Kasumi-1 (cell line): ENCODE results near the gene DUOXA1.

ENCODE experiments used
- DNase-seq, 2 experiments: peaks; one replicate each; lab custom pipeline; 2025; lab: John Stamatoyannopoulos, UW

Gene DUOXA1

DNA sequence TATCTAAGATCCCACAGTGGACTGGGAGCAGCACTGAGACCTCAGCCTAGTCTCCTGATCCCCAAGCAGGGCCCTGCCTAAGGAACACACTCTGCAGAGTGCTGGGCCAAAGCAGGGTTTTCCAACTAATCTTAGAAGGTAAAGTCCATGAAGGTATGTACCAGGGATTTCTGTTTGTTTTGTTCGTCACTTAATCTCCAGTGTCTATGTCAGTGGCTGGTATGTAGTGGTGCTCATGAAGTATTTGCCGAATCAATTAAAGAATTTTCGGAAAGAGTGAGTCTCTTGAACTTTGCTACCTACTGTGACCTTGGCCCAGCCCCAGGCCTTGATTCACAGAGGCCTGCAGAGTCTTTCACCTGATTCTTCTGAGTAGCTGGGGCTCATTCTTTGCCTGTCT is 1.8 kb upstream of the DUOXA1 start:
- DNase-seq, result no peak

DNA sequence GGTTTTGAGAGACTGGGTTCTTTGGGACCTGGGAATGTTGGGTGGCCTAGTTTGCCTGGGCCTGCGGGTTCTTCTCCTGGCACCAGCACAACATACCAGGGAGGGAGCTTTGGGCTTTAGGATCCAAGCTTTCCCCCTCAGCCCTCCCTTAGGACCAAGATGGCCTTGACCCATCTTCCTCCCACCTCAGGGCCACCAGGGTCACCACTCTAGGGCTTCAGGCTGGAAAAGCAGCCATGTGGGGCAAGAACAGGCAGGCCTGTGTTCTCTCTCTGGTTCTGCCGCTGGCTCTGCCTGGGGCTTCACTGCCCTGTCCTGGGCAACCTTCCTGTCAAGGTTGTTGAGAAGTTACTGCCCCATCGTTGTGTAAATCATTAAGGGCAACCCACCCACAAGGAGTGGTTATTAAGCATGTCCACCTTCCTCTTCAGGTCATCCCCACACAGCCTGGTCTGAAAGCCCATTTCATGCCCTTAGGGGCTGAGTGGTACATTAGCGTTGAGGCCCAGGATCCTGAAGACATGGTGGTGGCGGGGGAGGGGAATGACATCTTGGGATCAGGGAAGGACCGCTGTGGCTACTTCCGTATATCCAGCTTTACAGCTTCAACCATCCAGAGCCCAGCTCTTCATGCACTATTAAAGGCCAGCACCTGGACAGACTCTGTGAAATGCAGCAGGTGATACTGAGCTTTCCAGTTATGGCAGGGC is 767 bp upstream of the DUOXA1 start:
- DNase-seq, result no peak

DNA sequence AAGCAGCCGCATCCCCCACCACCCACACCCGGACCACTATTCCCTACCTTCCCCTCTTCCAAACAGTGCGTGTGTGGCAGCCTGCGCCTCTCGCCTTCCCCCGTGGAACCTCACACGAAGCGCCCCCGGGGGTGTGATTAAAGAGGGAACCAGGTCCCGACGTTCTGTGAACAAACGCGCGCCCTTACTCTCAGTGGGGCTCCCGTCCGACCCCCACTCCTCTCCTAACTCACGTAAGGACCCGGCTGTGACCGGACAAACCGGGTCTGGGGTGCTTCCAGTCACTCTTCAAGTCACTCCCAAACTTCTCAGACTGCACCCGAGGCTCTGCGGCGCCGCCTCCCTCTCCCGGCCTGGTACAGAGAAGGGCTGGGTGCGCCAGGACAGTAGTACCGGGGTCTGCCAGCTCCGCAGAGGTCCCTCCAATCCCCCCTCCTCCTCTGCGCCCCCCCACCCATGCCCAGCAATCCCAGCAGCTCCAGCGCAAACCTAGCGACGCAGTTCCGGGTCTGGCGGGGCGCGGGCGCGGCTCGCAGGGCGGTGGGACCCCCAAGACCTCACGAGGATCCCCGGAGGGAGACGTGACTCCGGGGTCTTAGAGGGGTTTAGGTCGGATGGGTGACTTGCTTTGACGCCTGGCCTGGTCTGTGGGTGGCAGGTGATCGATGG is 574 bp downstream of the DUOXA1 start:
- no peak for DNase-seq

DNA sequence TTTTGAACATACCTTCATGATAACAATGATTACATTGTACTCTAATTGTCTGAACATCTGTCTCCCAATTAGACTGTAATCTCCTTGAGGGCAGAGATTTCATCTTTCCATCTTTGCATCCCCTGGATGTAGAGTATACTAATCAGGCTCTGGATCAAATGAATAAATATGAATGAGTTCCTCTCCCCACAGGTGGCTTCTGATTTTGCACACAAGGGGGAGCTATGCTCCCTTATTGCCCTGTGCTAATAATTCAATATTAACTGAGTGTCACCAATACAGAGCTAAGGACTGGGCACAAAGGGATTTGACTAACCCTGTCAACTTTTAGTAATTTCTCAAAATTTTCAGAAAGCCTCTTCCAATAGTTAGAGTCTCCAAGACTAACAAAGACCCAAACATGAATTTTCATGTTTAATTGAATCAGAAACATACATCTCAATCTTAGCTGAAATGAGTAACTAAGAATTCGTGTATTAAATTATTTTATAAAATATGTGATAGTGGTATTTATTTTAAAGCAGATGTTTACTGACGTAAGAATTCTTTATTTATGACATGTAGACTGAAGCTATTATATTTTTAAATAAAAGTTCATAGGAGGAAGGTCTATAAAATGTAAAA is 3.0 kb downstream of the DUOXA1 start:
- peak; percentile 7 to 22 for DNase-seq

DNA sequence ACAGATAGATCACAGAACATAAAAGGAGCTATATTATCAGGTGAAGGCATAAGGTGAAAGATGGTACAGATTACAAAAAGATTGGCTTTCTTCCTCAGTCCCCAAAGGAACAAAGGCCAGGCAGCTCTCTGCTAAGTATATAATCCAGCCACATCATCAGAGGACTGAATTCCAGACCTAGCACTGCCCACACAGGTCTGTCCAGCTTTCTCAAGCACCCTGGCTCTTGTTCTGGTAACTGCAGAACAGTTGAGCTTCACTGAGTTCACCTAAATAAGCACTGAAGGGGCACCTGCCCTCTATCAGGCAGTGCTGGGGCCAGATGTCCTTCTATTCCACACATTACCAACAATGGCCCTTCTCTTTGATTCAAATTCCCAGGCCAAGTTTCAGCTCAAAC is 6.3 kb downstream of the DUOXA1 start:
- no peak for DNase-seq

DNA sequence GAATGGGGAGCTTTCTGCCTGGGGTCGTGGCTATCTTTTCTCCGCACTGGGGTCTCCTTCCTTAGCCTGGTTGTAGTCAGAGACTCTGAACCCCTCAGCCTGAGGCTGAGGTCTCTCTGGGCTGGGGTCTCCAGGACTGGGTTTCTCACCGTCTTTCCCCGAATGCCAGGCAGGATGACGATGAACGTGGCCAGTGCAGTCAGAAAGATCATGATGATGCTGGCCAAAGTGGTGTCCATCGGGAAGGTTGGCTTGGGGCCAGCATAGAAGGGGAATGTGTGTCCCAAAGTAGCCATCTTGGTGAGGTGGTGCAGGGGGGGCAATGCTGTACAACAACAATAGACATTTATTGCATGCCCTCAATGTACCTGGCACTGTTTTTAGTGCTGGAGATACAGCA is 7.0 kb downstream of the DUOXA1 start:
- no peak for DNase-seq

DNA sequence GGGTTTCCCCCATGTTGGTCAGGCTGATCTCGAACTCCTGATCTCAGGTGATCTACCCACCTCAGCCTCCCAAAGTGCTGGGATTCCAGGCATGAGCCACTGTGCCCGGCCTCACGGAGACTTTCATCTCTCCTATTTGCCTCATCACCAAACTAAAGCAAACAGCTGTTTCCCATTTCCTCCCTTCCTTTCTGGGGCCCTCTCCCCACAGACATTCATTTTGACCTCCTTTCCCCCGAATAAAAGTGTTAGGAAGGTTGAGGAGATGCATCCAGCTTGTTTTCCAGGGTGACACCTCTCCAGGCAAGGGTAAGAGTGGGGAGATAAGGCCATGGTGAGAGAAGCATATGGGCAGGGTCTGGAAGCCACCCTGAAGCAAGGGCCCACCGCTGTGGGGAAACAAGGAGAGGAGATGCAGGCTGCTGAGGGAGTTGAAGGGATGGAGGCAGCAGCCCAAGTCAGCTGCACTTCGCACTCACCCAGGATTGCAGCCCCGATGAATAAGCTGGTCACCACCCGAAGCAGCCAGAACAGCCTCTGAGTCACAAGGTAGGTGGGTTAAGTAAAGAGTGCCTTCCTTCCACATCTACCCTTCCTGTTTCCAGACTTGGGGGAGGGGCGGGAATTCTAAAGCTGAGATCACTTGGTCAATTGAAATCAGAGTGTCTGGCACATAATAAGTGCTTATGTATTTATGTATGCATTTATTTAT is 7.8 kb downstream of the DUOXA1 start:
- no peak for DNase-seq

DNA sequence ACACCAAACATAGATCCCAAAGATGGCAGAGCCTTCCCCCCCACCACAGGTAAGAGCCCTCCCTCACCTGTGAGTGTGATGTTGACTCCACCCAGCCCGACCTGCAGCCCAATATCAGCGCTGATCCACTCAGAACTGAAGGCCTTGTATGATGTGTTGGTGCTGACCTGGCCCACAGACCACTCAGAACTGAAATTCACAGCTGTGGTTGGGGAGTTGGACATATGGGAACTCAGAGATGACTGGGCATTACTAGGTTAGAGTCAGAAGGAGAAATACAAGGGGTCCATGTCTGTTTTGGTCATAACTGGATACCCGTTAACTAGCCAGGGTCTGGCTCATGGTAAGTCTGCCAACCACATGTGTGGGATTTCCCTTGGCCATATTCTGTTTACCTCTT is 8.7 kb downstream of the DUOXA1 start:
- no peak for DNase-seq

DNA sequence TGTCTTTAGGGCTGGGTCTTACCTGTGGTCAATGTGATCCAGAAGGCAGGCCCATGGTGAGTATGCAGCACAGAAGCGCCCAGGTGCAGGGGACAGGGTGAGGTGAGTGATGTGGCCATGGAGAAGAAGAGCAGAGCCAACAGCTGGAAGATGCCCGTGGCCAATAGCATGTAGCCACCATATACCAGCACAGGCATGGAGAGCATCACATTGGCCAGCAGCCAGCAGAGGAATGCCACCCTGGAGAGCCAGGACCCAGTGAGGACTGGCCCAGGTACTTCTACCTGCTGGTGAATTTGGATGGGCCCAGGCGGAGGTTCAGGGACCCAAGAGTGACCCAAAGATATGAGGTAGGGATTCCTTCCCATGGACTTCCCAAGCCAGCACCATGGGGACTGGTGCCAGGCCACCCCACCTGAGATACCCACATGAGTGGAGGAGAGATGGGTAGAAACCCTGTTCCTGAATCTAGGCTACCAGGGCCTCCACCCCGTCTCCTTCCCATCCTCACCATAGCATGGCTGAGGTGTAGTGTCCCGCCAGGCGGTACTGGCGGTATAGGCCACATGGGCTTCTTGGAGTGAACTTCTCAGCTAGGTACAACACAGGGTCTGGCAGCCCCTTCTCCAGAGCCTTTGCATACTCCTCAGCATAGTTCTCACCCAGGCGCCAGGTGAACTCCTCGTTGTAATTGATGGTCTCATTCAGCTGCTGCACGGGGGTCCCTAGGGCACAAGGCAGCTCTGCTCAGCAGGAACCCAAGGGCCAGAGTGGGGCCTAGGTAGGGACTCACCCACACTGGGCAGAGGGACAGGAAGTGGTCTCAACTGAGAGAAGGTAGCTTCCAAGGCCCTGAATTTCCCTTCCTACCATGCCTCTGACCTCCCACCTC is 9.4 kb downstream of the DUOXA1 start:
- no peak for DNase-seq

DNA sequence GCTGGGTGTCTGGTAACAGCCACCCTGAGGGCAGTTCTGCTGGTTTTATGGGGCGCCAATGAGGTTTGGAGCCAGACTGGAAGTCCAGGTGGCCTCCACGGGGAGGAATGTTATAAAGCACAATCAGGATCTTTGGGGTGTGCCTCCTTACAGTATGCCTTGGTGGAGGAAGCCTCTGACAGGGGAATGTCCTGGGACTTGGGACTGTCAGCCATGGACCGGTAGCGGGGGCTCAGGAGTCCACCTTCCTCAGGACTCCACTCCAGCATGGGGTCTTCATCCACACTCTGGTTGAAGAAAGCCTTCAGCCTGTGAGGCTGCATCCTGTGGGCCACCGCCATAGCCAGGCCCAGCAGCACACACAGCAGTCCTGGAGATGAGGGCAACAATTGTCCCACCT is 10.7 kb downstream of the DUOXA1 start:
- no peak for DNase-seq

DNA sequence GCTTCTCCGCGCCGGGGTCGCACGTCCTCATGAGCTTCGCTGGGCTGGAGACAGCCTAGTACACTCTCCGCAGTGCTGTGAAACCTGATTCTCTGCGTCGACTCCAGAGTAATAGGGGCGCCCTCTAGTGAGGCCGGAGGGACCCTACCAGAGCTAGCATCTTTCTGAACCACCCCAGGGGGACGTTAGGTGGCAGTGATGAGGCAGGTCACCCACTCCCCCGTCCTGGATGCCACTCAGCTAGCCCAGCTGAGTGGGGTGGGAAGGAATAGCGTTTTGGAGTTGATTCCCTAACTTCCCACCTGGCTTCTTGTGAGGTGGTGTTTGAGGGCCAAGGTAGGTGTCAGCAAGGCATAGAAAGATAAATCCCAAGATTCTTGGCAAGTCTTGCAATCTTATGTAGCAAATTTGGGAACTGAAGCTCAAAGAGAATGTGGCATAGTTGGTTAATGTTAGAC is 11.5 kb downstream of the DUOXA1 start:
- DNase-seq, result peak; percentile 81

DNA sequence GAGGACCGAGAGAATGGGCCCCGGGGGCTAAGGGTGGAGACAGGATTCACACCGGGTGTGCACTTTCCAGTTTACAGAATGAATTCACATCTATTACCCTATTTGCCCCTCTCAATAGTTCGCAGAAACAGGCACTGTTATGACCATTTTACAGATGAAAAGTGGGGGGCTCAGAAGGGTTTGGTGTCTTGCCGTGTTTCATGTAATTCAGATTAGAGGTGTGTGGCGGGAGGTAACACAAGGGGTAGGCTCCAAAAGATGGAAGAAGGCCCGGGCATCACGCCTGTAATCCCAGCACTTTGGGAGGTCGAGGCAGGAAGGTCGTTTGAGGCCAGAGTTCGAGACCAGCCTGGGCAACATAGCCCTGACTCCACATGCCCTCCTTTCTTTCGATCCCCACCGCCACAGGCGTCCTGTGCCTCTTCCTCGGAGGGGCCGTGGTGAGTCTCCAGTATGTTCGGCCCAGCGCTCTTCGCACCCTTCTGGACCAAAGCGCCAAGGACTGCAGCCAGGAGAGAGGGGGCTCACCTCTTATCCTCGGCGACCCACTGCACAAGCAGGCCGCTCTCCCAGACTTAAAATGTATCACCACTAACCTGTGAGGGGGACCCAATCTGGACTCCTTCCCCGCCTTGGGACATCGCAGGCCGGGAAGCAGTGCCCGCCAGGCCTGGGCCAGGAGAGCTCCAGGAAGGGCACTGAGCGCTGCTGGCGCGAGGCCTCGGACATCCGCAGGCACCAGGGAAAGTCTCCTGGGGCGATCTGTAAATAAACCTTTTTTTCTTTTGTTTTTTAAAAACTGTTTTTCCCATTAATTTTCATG is 12.2 kb downstream of the DUOXA1 start:
- DNase-seq, result no peak

DNA sequence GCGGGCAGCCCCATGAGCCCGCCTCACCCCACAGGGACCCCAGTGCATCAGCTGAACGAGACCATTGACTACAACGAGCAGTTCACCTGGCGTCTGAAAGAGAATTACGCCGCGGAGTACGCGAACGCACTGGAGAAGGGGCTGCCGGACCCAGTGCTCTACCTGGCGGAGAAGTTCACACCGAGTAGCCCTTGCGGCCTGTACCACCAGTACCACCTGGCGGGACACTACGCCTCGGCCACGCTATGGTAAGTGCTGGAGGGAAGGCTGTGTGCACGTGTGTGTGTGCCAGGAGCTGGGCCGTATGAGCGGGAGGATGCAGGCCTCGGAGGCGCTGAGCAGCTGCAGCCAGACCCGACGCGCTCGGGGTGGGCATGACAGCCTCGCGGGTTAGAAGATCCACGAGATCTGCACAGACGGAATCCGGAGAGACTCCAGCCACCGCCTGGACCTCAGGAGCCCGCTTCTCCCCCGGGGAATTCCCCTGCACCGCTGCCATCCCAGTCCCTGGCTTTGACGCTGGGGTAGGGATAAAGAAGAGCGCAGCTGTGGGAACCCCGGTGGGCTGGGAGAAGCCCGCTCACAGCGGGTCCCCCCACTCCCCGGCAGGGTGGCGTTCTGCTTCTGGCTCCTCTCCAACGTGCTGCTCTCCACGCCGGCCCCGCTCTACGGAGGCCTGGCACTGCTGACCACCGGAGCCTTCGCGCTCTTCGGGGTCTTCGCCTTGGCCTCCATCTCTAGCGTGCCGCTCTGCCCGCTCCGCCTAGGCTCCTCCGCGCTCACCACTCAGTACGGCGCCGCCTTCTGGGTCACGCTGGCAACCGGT is 13.0 kb downstream of the DUOXA1 start:
- no peak for DNase-seq

DNA sequence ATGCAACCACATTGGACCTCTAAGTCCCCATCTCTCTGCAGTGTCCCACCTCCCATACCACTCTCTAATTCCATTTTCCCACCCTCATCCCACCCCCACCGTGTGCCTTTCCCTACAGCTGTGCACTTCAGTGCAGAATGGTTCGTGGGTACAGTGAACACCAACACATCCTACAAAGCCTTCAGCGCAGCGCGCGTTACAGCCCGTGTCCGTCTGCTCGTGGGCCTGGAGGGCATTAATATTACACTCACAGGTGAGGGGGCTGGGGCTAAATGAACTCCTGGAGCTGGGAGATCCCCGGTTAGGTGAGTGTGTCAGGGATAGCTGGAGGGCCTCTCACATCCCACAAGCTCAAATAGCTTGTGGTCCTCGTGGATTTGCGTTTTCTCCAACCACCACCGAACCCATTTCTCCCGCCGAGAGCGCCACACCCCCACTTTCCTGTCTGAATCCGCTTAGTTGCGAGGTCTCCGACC is 13.6 kb downstream of the DUOXA1 start:
- no peak for DNase-seq

DNA sequence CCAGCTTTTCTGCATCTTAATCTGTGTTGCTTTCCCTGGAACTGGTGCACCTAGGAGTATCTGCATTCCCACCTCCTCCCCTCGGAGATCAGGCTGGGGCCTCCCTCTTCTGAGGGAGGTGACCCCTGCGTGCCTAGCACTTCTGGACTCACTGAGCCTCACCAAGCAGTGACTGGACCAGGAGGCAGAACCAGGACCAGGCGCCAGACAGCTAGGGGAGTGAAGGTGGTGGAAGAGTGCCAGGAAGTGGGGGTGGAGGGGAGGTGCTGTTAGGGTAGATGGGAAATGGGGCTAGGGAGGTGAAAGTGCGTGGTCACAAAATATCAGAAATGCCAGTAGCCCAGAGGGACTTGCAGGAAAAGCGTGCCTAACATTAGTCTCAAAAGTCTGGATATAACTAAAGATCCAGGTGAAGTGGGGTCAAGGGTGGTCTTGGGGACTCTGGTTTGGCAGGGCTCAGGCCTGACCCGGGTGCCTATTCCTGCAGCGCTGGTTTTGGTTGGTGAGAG is 14.3 kb downstream of the DUOXA1 start:
- DNase-seq, result no peak

DNA sequence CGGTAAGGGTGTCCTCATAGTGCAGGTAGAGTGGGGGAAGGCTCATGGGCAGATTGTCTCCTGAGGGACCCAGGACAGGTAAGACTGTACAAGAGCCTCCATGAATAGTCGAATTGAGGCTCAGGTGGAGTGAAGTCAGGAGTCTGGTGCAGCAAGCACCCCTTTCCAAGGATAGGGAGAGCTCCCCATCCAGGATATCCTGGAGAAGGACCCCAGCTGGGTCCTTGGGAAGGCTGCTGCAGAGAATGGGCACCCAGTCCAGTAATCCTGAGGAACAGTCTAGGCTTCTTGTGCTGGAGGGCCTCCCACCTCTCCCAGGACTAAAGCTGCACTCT is 15.0 kb downstream of the DUOXA1 start:
- no peak for DNase-seq

DNA sequence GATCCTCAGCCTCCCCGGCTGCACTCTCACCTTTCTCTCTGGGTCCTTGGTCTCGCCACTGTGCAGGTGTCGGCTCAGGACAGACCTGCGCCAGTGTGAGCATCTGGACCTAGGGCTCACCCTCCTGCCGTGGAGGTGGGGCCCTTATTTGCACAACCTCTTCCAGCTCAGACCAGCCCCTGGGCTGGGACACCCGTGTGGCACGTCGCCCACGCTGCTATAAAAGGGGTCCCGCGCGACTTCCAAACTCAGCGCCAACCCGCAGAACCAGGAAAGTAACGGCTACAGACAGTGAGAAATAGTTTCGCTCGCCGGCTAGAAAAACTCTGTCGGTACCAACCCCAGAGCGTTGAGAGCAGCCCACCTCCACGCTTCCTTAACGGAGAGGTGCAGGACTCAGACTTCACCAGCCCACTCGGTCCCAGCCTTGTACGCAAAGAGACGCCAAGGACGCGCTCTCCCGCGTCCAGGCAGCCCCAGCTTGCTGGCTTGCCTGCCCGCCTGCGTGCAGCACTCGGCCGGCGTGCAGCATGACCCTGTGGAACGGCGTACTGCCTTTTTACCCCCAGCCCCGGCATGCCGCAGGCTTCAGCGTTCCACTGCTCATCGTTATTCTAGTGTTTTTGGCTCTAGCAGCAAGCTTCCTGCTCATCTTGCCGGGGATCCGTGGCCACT is 15.5 kb downstream of the DUOXA1 start, which contains the start of the genes DUOX2 and DUOXA2:
Gene DUOX2, minus strand, starts transcription at position 97 of the 675 bp plus-strand sequence. CDS start 761 bp downstream, outside the sequence.
Gene DUOXA2, plus strand, starts transcription at position 251 of the 675 bp plus-strand sequence. Its CDS starts 280 bp downstream, at position 531.
- DNase-seq, result no peak

DNA sequence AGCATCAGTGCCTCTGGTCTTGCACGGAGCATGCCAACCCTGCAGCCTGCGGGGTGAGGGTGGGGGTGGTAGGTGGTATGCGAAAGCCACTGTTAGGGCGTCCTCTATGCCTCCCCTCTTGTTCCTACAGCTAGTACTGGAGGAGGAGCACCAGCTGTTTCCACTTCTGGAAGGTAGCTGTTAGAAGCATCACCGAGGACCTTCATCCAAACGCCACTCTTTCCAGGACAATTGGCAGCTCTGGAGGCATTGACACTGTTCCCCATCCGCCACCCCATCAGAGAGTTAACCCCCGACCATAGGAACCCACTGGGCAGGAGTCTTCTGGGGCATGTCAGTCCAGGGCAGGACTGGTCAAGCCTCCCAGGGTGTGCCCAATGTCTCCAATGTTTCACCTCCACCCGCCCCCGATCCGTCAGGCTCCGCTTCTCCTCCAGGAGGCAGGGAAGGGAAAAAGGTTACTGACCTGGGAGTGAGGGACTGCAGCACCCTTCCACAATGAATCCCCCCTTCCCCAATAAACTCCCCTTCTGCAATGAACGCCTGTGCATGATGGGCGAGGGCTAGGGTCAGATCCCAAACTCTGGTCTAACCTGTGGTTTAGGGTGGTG is 16.2 kb downstream of the DUOXA1 start:
- DNase-seq, result no peak
